Activated naive CD8-positive, alpha-beta T cell treated with anti-CD3 and anti-CD28 coated beads for 36 hours (primary cell): Measurements from ENCODE around the gene LIMCH1. TPM values are rescaled to one million over a fixed set of nuclear protein-coding genes. Genes with fewer than 3 reads are reported as not detected.

ENCODE experiments used
- DNase-seq: peaks from one replicate; pipeline ENCODE4 v3.0.0; 2021
- H3K27ac Mint-ChIP-seq: one replicate; pipeline ENCODE4 v1.8.0; 2022; ENCODE audit warnings: mild to moderate bottlenecking, moderate library complexity, mixed read lengths
- H3K27me3 Mint-ChIP-seq: one replicate; pipeline ENCODE4 v1.8.0; 2022; ENCODE audit warnings: mild to moderate bottlenecking, mixed read lengths
- H3K36me3 Mint-ChIP-seq: one replicate; pipeline ENCODE4 v1.8.0; 2021; ENCODE audit warnings: mild to moderate bottlenecking, mixed read lengths
- H3K4me1 Mint-ChIP-seq: one replicate; pipeline ENCODE4 v1.8.0; 2021; ENCODE audit warnings: mixed read lengths
- H3K4me3 Mint-ChIP-seq: one replicate; pipeline ENCODE4 v1.8.0; 2022; ENCODE audit warnings: mild to moderate bottlenecking, moderate library complexity, mixed read lengths
- H3K9me3 Mint-ChIP-seq: one replicate; pipeline ENCODE4 v1.8.0; 2022; ENCODE audit warnings: mixed read lengths
- total RNA-seq, 2 experiments: library from RNA; stranded (reverse); gene quantifications; one replicate each; pipeline ENCODE4 v1.2.3, GENCODE V29; 2021

LIMCH1 gene
- total RNA-seq, 2 experiments from 2014 or later: not detected

DNA sequence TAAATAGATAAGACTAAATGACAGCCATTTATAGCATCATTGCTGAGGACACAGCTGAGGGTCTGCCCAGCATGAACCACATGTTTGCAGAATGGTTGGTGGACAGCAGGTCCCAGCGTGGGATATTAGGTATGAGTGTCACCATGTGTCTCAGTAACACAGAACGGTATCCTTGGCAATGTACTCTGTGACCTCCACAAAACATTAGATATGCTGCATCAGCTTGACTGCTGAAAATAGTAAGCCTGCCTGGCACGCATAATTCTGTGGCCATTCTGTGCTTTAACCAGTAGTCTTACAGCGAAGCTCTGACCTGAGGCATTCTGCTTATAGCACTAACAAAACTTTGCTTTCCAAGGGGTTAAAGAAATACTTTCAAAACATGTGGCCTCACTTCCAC, 32.0 kb downstream of the LIMCH1 start:
- no peak overlapping the region for H3K4me3 Mint-ChIP-seq
- no peaks in the 10 kb centered on the region for H3K27me3 Mint-ChIP-seq
- no peak for DNase-seq
- no peaks in the 10 kb centered on the region for H3K9me3 Mint-ChIP-seq
- H3K36me3 Mint-ChIP-seq: no peaks in the 10 kb centered on the region
- H3K4me1 Mint-ChIP-seq: no peaks in the 10 kb centered on the region
- H3K27ac Mint-ChIP-seq: no peak overlapping the region

DNA sequence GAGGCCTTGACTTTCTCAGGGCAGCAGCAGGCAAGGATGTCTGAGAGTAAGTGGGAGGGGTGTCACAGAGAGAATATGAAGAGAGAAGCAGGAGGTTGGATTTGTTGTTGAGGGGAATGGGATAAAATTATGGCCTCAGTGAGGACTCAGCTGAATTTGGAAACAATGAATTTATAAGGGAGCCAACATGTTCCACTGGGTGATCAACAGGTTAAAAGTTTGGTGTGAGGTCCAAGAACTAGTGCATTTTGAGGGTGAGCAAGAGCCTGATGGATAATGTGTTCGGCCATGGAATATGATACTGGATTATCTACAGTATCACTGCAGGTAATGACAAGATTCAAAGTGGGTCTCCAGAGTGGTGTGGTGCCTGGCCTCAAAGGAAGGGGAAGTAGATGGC, 33.5 kb downstream of the LIMCH1 start:
- H3K4me3 Mint-ChIP-seq: no peak overlapping the region
- no peaks in the 10 kb centered on the region for H3K4me1 Mint-ChIP-seq
- H3K9me3 Mint-ChIP-seq: no peaks in the 10 kb centered on the region
- H3K27ac Mint-ChIP-seq: no peak overlapping the region
- no peaks in the 10 kb centered on the region for H3K27me3 Mint-ChIP-seq
- DNase-seq: no peak
- no peaks in the 10 kb centered on the region for H3K36me3 Mint-ChIP-seq

DNA sequence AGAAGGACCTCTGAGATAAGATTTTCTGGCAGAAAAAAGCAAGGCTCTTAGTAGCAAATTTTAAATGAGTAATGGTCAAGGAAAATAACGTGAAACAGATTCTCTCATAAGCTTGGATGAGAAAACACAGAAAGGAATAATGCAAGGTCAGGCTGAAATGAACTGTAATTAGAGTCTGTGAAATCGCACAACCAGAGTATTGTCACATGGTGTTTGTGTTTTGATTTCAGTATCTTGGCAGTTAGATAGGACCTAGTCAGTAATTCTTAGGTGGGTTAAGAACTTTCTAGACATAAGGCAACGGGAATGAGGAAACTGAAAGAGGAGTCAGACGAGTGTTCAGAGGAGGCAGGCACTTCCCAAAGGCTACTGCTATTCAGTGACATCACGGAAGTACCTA, 34.6 kb downstream of the LIMCH1 start:
- no peaks in the 10 kb centered on the region for H3K9me3 Mint-ChIP-seq
- H3K4me1 Mint-ChIP-seq: no peaks in the 10 kb centered on the region
- no peak overlapping the region for H3K4me3 Mint-ChIP-seq
- H3K27me3 Mint-ChIP-seq: no peaks in the 10 kb centered on the region
- DNase-seq: no peak
- H3K36me3 Mint-ChIP-seq: no peaks in the 10 kb centered on the region
- H3K27ac Mint-ChIP-seq: no peak overlapping the region

DNA sequence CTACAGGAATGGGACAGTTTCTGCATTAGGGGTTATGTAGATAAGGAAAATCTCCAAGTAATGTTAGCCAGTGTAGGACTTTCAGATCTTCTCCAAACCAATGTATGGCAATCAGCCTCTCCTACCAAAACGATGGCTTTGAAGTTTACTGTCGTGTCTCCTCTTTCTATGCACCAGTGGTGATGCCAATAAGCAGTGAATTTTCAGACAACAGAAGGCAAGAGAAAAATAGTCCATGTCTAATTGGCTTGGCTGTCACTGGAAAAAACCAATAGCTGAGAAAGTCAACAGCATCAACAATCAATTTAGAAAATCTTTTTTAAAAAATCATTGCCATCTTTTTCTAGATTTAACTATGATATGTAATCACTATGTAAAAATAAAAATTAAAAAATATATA, 35.0 kb downstream of the LIMCH1 start:
- H3K36me3 Mint-ChIP-seq: no peaks in the 10 kb centered on the region
- no peak overlapping the region for H3K27ac Mint-ChIP-seq
- H3K9me3 Mint-ChIP-seq: no peaks in the 10 kb centered on the region
- no peaks in the 10 kb centered on the region for H3K4me1 Mint-ChIP-seq
- no peak overlapping the region for H3K4me3 Mint-ChIP-seq
- H3K27me3 Mint-ChIP-seq: no peaks in the 10 kb centered on the region
- DNase-seq: no peak

DNA sequence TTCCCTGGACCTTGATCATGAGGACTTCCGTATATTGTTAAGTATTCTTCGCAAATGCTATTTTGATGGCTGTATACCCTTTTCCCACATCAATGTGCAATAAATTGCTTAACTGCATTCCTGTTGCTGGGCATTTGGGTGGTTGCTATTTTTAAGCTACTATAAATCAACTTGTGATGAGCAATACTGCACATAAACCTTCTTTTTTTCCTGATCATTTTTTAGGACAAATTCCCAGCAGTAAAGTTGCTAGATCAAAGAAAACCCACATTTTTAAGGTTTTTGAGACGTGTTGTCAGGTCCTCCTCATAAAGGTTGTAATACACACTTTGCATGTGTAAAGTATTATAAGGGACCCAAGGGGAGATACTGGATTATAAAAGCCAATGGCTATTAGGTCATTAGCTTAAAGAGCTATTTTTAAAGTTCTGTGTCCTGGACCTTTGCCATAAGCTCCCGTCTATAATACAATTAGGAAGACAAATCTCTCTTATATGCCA, 35.6 kb downstream of the LIMCH1 start:
- Mint-ChIP-seq H3K36me3 (no peaks in the 10 kb centered on the region), H3K4me3 (no peak overlapping the region), H3K27ac (no peak overlapping the region), H3K27me3 (no peaks in the 10 kb centered on the region), H3K9me3 (no peaks in the 10 kb centered on the region), H3K4me1 (no peaks in the 10 kb centered on the region)
- DNase-seq: no peak

DNA sequence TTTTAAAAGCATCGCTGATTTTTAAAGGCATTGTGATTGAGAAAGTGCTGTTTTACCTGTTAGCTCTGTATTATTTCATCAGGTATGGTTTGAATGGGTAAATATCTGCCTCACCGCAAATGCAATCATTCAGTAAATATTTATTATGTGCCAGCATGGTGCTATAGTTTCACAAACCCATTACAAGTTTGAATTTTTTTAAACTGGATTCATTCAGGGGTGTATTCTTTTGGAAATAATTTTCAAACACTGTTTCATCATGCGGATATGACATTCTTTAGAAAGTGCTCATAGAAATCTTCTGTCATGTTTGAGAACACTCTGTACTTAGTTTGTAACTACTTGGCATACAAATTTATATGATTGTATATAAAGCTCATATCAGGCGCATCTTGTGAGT, 37.2 kb downstream of the LIMCH1 start:
- Mint-ChIP-seq H3K4me1 (no peaks in the 10 kb centered on the region), H3K27me3 (no peaks in the 10 kb centered on the region), H3K9me3 (no peaks in the 10 kb centered on the region), H3K36me3 (no peaks in the 10 kb centered on the region), H3K27ac (no peak overlapping the region), H3K4me3 (no peak overlapping the region)
- DNase-seq: no peak

DNA sequence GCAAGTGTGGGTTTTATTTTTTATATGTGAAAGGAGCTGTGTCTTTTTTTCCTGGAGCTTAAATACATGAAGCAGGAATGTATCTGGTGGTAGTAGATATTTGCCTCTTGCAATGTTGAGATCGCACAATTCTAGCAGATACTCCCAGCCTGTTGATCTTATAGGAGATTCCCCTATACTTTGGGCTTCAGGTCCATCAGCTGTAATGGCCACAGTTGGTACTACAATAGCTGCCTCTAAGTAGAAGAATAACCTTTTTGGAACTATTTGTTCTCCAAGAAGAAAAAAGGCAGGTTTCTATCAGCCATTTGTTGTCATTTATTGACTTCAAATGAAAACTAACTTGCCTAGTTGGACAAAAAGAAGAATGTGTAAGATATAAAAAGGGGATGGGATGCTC, 37.7 kb downstream of the LIMCH1 start:
- H3K4me3 Mint-ChIP-seq: no peak overlapping the region
- no peaks in the 10 kb centered on the region for H3K4me1 Mint-ChIP-seq
- H3K9me3 Mint-ChIP-seq: no peaks in the 10 kb centered on the region
- H3K36me3 Mint-ChIP-seq: no peaks in the 10 kb centered on the region
- H3K27ac Mint-ChIP-seq: no peak overlapping the region
- H3K27me3 Mint-ChIP-seq: no peaks in the 10 kb centered on the region
- no peak for DNase-seq

DNA sequence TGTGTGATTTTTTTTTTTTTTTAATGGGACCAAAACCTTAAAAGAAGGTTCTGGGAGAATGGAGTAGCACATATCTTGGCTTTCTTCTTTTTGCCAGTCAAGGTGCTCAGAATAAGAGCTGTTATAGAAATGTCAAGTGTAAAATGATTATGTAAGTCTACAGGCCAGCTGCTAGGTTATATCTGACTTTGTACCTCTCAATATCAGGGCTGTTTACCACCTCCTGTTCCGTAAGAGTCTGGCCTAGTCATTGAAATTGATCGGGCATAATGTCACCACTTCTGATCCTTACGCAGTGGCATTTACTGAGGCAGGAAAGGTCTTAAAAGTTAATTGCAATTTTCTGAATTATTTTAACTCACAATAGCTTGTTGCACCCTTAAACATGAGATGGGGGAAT, 41.1 kb downstream of the LIMCH1 start:
- no peaks in the 10 kb centered on the region for H3K36me3 Mint-ChIP-seq
- H3K27ac Mint-ChIP-seq: no peak overlapping the region
- DNase-seq: no peak
- H3K4me1 Mint-ChIP-seq: no peaks in the 10 kb centered on the region
- no peaks in the 10 kb centered on the region for H3K27me3 Mint-ChIP-seq
- H3K9me3 Mint-ChIP-seq: peaks cover 5% of the 10 kb centered on the region
- H3K4me3 Mint-ChIP-seq: no peak overlapping the region

DNA sequence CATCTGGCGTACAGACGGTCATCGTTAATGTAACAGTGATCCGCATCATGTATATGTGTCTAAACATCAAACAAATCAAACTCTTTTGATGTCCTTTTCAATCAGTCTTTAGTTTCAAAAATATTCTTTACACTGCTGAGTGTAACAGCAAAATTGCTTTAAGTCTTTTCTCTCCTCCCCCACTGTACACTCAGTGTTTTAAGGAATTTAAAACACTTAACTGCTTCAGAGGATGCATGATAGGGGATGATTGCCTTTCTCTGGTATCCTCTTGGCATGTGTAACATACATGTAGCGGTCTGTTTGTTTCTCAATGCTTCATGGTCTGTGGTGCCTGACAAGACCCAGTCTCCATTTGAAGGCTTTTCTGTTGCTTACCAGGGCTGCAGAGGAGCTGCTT, 41.6 kb downstream of the LIMCH1 start:
- H3K36me3 Mint-ChIP-seq: no peaks in the 10 kb centered on the region
- H3K4me3 Mint-ChIP-seq: no peak overlapping the region
- H3K4me1 Mint-ChIP-seq: no peaks in the 10 kb centered on the region
- DNase-seq: no peak
- H3K9me3 Mint-ChIP-seq: peaks cover 7% of the 10 kb centered on the region
- no peaks in the 10 kb centered on the region for H3K27me3 Mint-ChIP-seq
- H3K27ac Mint-ChIP-seq: no peak overlapping the region

DNA sequence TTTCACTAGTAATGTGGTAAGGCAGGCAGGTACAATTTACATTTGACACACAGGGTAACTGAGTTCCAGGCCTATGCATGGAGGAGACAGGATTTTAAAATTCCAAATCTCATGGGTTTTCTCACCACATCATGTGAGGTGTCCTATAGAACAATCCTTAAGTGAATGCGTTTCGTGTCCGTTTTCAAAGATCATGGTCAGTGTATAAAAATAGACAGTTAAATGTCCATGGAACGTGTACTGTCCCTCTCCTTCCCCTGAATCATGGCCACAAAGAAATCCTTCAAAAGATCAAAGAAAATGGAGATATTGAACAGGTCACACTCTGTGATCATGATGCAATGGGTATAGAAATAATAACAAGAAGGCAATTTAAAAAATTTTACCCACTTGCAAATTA, 42.0 kb downstream of the LIMCH1 start:
- DNase-seq: no peak
- no peak overlapping the region for H3K27ac Mint-ChIP-seq
- no peaks in the 10 kb centered on the region for H3K27me3 Mint-ChIP-seq
- no peaks in the 10 kb centered on the region for H3K36me3 Mint-ChIP-seq
- no peak overlapping the region for H3K4me3 Mint-ChIP-seq
- H3K4me1 Mint-ChIP-seq: no peaks in the 10 kb centered on the region
- peaks cover 9% of the 10 kb centered on the region for H3K9me3 Mint-ChIP-seq

DNA sequence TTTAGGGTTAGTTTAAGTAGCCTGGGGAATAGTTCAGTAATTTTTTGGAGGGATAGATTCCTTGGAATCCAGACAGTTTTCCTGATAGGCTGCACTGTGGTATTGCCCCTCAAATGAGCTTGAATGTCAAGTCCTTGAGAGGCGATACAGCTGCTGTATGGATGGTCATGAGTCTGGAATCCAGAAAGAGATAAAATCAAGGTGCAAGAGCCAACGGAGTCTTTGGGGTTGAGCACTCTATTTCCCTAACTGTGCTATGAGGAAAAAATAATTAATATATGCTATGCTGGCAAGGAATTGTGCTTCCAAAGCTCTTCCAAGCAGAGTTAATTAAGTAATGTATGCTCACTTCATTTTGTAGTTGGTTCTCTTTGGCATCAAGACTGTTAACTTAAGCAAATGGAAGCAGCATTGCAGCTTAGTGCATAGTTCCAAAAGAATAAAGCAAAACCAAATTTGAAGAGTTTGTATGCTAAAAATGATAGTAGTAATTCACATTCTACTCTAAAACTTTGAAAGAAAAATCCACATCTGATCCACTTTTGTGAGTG, 48.8 kb downstream of the LIMCH1 start:
- H3K27me3 Mint-ChIP-seq: no peaks in the 10 kb centered on the region
- H3K4me3 Mint-ChIP-seq: no peak overlapping the region
- H3K4me1 Mint-ChIP-seq: no peaks in the 10 kb centered on the region
- no peaks in the 10 kb centered on the region for H3K36me3 Mint-ChIP-seq
- H3K27ac Mint-ChIP-seq: no peak overlapping the region
- no peak for DNase-seq
- peaks cover 11% of the 10 kb centered on the region for H3K9me3 Mint-ChIP-seq

DNA sequence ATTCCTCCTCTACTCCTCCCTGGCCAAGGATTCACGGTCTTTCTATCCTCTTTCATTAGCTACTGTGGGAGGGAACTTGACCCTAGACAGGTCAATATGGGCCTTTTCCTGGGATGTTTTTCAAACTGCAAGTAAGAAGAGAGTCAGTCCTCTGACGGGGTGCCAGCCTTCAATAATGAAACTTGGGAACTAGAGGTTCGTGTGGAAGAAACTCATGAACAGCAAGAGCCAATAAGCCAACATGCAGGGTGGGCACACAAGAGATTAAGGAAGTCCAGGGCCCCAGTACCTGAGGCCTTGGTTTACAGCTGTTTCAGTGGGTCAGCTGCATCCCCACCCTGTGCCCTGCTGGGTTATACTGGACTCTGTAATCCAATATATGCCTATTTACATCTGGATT, 49.3 kb downstream of the LIMCH1 start:
- no peaks in the 10 kb centered on the region for H3K4me1 Mint-ChIP-seq

DNA sequence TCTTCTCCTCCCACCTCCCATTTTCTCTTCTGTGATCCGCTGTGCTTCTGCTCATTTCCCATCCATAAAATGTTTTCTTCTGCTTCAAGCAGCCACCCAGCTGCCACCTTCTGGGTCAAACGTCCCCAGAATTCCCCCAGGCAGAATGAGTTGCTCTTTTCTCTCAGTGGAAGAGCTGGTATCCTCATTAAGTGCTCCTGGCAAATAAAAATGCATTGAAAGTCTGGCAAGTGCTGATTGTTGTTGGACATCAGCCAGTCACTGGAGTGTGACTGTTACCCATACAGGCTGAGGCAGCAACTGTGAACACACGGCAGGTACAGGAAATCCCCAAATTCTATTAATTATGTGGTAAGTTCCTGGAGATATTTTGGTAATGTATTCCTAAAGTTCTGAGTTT, 52.6 kb downstream of the LIMCH1 start:
- Mint-ChIP-seq H3K9me3 (no peaks in the 10 kb centered on the region), H3K27me3 (no peaks in the 10 kb centered on the region), H3K36me3 (no peaks in the 10 kb centered on the region), H3K4me1 (no peaks in the 10 kb centered on the region), H3K27ac (no peak overlapping the region), H3K4me3 (no peak overlapping the region)
- DNase-seq: no peak

More for the DNA sequence above, 49.3 kb downstream of the LIMCH1 start:
- Mint-ChIP-seq H3K27ac (no peak overlapping the region), H3K4me3 (no peak overlapping the region), H3K9me3 (peaks cover 11% of the 10 kb centered on the region), H3K27me3 (no peaks in the 10 kb centered on the region), H3K36me3 (no peaks in the 10 kb centered on the region)
- no peak for DNase-seq

DNA sequence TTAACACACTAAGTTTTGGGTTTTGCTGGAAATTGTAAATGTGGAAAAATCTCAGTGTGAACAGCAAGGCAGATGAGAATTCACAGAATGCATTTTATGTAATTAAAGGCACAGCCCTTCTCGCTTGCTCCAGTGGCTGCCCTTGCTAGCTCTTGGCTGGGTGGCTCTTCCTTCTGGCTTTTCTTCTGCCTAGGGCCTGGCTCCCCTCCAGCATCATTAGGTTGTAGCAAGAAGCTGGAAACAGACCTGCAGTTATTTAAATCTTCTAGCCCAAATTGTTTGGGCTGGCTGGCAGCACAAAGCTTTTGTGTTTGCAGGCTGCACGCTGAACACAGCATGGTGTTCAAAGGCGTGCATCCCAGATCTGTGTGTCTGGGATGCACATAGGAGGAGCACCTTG, 56.5 kb downstream of the LIMCH1 start:
- Mint-ChIP-seq H3K4me3 (no peak overlapping the region), H3K27me3 (no peaks in the 10 kb centered on the region), H3K27ac (no peak overlapping the region), H3K4me1 (no peaks in the 10 kb centered on the region), H3K36me3 (no peaks in the 10 kb centered on the region), H3K9me3 (no peaks in the 10 kb centered on the region)
- no peak for DNase-seq

DNA sequence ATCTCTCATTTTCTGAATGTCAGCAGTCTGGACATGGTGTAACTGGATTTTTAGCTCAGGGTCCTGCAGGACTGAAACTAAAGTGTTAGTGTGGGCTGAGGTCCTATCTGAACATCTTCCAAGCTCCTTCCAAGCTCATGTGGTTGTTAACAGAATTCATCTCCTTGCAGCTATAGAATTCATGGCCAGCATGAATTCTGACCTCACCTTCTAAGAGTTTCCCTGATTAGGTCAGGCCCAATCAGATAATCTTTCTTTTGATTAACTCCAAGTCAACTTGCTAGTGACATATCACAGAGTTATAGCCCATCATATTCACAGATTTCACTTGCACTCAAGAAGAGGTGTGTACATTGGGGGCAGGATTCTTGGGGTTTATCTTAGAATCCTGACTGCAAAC, 59.5 kb downstream of the LIMCH1 start:
- H3K27me3 Mint-ChIP-seq: no peaks in the 10 kb centered on the region
- no peaks in the 10 kb centered on the region for H3K9me3 Mint-ChIP-seq
- H3K4me1 Mint-ChIP-seq: no peaks in the 10 kb centered on the region
- DNase-seq: no peak
- H3K4me3 Mint-ChIP-seq: no peak overlapping the region
- no peaks in the 10 kb centered on the region for H3K36me3 Mint-ChIP-seq
- H3K27ac Mint-ChIP-seq: no peak overlapping the region

DNA sequence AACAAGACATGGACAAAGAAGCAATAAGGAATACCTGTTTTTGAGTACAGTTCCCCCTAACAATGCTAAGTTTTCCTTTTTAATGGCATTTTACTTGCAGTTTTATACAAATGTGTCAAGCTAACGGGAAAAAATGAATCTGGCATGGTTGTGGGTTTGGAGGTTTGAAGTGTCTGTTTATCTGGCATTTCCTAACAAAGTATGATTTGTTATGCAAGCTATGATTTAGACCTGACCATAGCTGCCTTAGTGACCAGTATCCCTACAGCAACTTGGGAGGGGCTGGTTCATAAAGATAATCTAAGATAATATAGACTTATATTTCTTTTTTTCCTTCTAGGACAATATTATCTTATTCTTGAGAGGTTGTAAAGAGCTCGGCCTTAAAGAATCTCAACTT, 60.6 kb downstream of the LIMCH1 start:
- Mint-ChIP-seq H3K4me1 (no peaks in the 10 kb centered on the region), H3K36me3 (no peaks in the 10 kb centered on the region), H3K4me3 (no peak overlapping the region), H3K9me3 (no peaks in the 10 kb centered on the region), H3K27me3 (no peaks in the 10 kb centered on the region), H3K27ac (no peak overlapping the region)
- DNase-seq: no peak
